ENCODE data around the gene CEP89. TPM values are rescaled to one million over a fixed set of nuclear protein-coding genes. Genes with fewer than 3 reads are reported as not detected.

CEP89 gene
- total RNA-seq, 2 experiments from 2014 or later, result 10.3 to 12.1 TPM

GRCh38 chr19:32830231-32831014 lies 141.3 kb downstream of the CEP89 start:
- Mint-ChIP-seq H3K4me3 (no peak overlapping the region), H3K36me3 (ENCODE audit: low read depth) (no peaks in the 10 kb centered on the region), H3K9me3 (no peaks in the 10 kb centered on the region), H3K27ac (no peak overlapping the region), H3K4me1 (ENCODE audit: low read depth) (no peaks in the 10 kb centered on the region), H3K27me3 (no peaks in the 10 kb centered on the region)
- no peak for TF ChIP-seq CTCF (IDR thresholded peaks at IDR 0.05)
- intact Hi-C loops (cut with micrococcal nuclease), result no loop called here
- DNase-seq (no peak), ATAC-seq (no peak)
- ChIA-PET CTCF (interaction anchor here (1.8 kb wide), 1 partner anchor 12 kb away, joined by 4 read pairs; no protein-coding TSS in a partner anchor), POLR2A (interaction anchor here (0.8 kb wide), 1 partner anchor 17 kb away, joined by 3 read pairs; no protein-coding TSS in a partner anchor)

- no peak for ATAC-seq
- no peaks in the 10 kb centered on the region for H3K36me3 Mint-ChIP-seq (ENCODE audit: low read depth)
- H3K27ac Mint-ChIP-seq, result no peak overlapping the region
- H3K4me3 Mint-ChIP-seq, result no peak overlapping the region
- H3K9me3 Mint-ChIP-seq, result no peaks in the 10 kb centered on the region
- no peak for DNase-seq
- intact Hi-C loops (cut with micrococcal nuclease), result no loop called here
- ChIA-PET CTCF (interaction anchor here (0.8 to 1.8 kb wide), 3 partner anchors 8 to 13 kb away, joined by 3 to 4 read pairs (median 4); no protein-coding TSS in a partner anchor), POLR2A (interaction anchor here (0.7 to 0.8 kb wide), 2 partner anchors 14 to 16 kb away, joined by 3 read pairs; no protein-coding TSS in a partner anchor)
- H3K27me3 Mint-ChIP-seq, result peaks cover 5% of the 10 kb centered on the region
- H3K4me1 Mint-ChIP-seq (ENCODE audit: low read depth), result no peaks in the 10 kb centered on the region
- TF ChIP-seq CTCF (IDR thresholded peaks at IDR 0.05), result no peak
These were observed 142.3 kb downstream of the CEP89 start for GRCh38 chr19:32829345-32829896.

GRCh38 chr19:32828643-32829344 lies 143.0 kb downstream of the CEP89 start:
- CTCF ChIA-PET, result interaction anchor here (0.8 to 1.8 kb wide), 4 partner anchors 8 to 229 kb away, joined by 3 to 4 read pairs (median 4); no protein-coding TSS in a partner anchor
- H3K27me3 Mint-ChIP-seq, result peaks cover 8% of the 10 kb centered on the region
- no peaks in the 10 kb centered on the region for H3K9me3 Mint-ChIP-seq
- no peak overlapping the region for H3K27ac Mint-ChIP-seq
- no peaks in the 10 kb centered on the region for H3K36me3 Mint-ChIP-seq (ENCODE audit: low read depth)
- H3K4me1 Mint-ChIP-seq (ENCODE audit: low read depth), result no peaks in the 10 kb centered on the region
- no peak for ATAC-seq
- DNase-seq, result no peak
- intact Hi-C loops (cut with micrococcal nuclease), result no loop called here
- no peak overlapping the region for H3K4me3 Mint-ChIP-seq
- POLR2A ChIA-PET, result interaction anchor here (0.7 kb wide), 1 partner anchor 14 kb away, joined by 3 read pairs; no protein-coding TSS in a partner anchor
- TF ChIP-seq CTCF (IDR thresholded peaks at IDR 0.05), result no peak

GRCh38 chr19:32828139-32828538 lies 143.6 kb downstream of the CEP89 start:
- Mint-ChIP-seq H3K4me1 (ENCODE audit: low read depth) (no peaks in the 10 kb centered on the region), H3K27me3 (peaks cover 12% of the 10 kb centered on the region), H3K4me3 (no peak overlapping the region), H3K27ac (no peak overlapping the region), H3K36me3 (ENCODE audit: low read depth) (no peaks in the 10 kb centered on the region), H3K9me3 (no peaks in the 10 kb centered on the region)
- POLR2A ChIA-PET, result no interaction called here
- intact Hi-C loops (cut with micrococcal nuclease), result no loop called here
- DNase-seq, result no peak
- CTCF ChIA-PET, result interaction anchor here (1.0 kb wide), 1 partner anchor 228 kb away, joined by 3 read pairs; no protein-coding TSS in a partner anchor
- no peak for ATAC-seq
- no peak for TF ChIP-seq CTCF (IDR thresholded peaks at IDR 0.05)

Other genes starting within 250 kb of the CEP89 start
- not detected for gene SLC7A9, start 102.2 kb downstream of the CEP89 start, total RNA-seq
- gene FAAP24, start 284 bp upstream of the CEP89 start, total RNA-seq, result 1 to 10 TPM; 6.7 to 8.2 TPM
- gene RHPN2, start 92.9 kb upstream of the CEP89 start, total RNA-seq, result 1 to 10 TPM; 4.9 to 5.3 TPM
- gene GPATCH1, start 109.2 kb upstream of the CEP89 start, total RNA-seq, result 1 to 10 TPM; 8.7 to 9.6 TPM
- not detected for gene WDR88, start 160.2 kb upstream of the CEP89 start, total RNA-seq
- gene LRP3, start 222.4 kb upstream of the CEP89 start, total RNA-seq, result under 1 TPM; 0.27 to 0.31 TPM

All from activated CD8-positive, alpha-beta T cell treated with anti-CD3 and anti-CD28 coated beads for 36 hours (primary cell).